Activated T-cell treated with anti-CD3 and anti-CD28 coated beads, Interleukin-2, amount 50 U/mL, for 4 hours (primary cell): Measurements from ENCODE around the gene EBLN2. TPM values are rescaled to one million over a fixed set of nuclear protein-coding genes. Genes with fewer than 3 reads are reported as not detected.
"Not testable (repeated sequence)": the region's sequence is repeated elsewhere in the genome, so short reads cannot be mapped to it uniquely, and the experiment has no call there.

ENCODE experiments used
- ATAC-seq, 2 donors: fragments of 200-7000 bp; cut with Tn5 transposase; one replicate each; pipeline ENCODE4 v1.10.0; 2021
- DNase-seq: peaks from one replicate; pipeline ENCODE4 v3.0.0-alpha.2; 2020
- H3K27me3 Mint-ChIP-seq: one replicate; pipeline ENCODE4 v1.8.0; 2021; ENCODE audit warnings: low read depth, mixed read lengths
- H3K36me3 Mint-ChIP-seq: one replicate; pipeline ENCODE4 v1.8.0; 2022; ENCODE audit warnings: mixed read lengths; ENCODE audit not compliant: insufficient read depth
- H3K4me1 Mint-ChIP-seq: one replicate; pipeline ENCODE4 v1.8.0; 2021; ENCODE audit warnings: low read depth, mixed read lengths
- H3K4me3 Mint-ChIP-seq: one replicate; pipeline ENCODE4 v1.8.0; 2021; ENCODE audit warnings: mild to moderate bottlenecking, moderate library complexity, mixed read lengths
- H3K9me3 Mint-ChIP-seq: one replicate; pipeline ENCODE4 v1.8.0; 2021; ENCODE audit warnings: mixed read lengths
- total RNA-seq, 3 donors: library from RNA; stranded (reverse); gene quantifications; one replicate each; pipeline ENCODE4 v1.2.1, GENCODE V29; 2021

The EBLN2 gene
- total RNA-seq, 3 donors from 2014 or later = 3.2 to 4.7 (median 4.3) TPM

- no peaks in the 10 kb centered on the region for H3K9me3 Mint-ChIP-seq
- H3K27me3 Mint-ChIP-seq = no peaks in the 10 kb centered on the region
- peaks cover 61% of the 10 kb centered on the region for H3K4me1 Mint-ChIP-seq
- H3K4me3 Mint-ChIP-seq = no peak overlapping the region
- H3K36me3 Mint-ChIP-seq = peaks cover 8% of the 10 kb centered on the region
- ATAC-seq (no peak), DNase-seq (no peak)
Measured at GRCh38 chr3:73045391-73045790, 16.1 kb upstream of the EBLN2 start.

- Mint-ChIP-seq H3K9me3 (no peaks in the 10 kb centered on the region), H3K27me3 (no peaks in the 10 kb centered on the region), H3K36me3 (peaks cover 8% of the 10 kb centered on the region), H3K4me1 (peaks cover 54% of the 10 kb centered on the region), H3K4me3 (no peak overlapping the region)
- DNase-seq (no peak), ATAC-seq (no peak)
Measured at GRCh38 chr3:73046195-73046594, 15.3 kb upstream of the EBLN2 start.

GRCh38 chr3:73049319-73049718 is 12.1 kb upstream of the EBLN2 start:
- no peak for ATAC-seq

GRCh38 chr3:73052857-73053256 is 8.6 kb upstream of the EBLN2 start:
- ATAC-seq = no peak
- peaks cover 23% of the 10 kb centered on the region for H3K4me1 Mint-ChIP-seq
- DNase-seq = no peak

More at GRCh38 chr3:73049319-73049718, 12.1 kb upstream of the EBLN2 start:
- Mint-ChIP-seq H3K27me3 (no peaks in the 10 kb centered on the region), H3K9me3 (no peaks in the 10 kb centered on the region), H3K36me3 (peaks cover 3% of the 10 kb centered on the region), H3K4me1 (peaks cover 35% of the 10 kb centered on the region), H3K4me3 (no peak overlapping the region)
- DNase-seq = no peak

GRCh38 chr3:73055583-73055982 is 5.9 kb upstream of the EBLN2 start:
- Mint-ChIP-seq H3K9me3 (no peaks in the 10 kb centered on the region), H3K27me3 (no peaks in the 10 kb centered on the region), H3K4me1 (peaks cover 19% of the 10 kb centered on the region), H3K36me3 (peaks cover 8% of the 10 kb centered on the region), H3K4me3 (no peak overlapping the region)
- ATAC-seq (no peak), DNase-seq (no peak)

More at GRCh38 chr3:73052857-73053256, 8.6 kb upstream of the EBLN2 start:
- no peaks in the 10 kb centered on the region for H3K9me3 Mint-ChIP-seq
- H3K27me3 Mint-ChIP-seq = no peaks in the 10 kb centered on the region
- H3K4me3 Mint-ChIP-seq = no peak overlapping the region
- H3K36me3 Mint-ChIP-seq = peaks cover 3% of the 10 kb centered on the region

GRCh38 chr3:73056014-73056844 is 5.2 kb upstream of the EBLN2 start:
- no peak for ATAC-seq
- Mint-ChIP-seq H3K4me1 (peaks cover 19% of the 10 kb centered on the region), H3K4me3 (no peak overlapping the region), H3K27me3 (no peaks in the 10 kb centered on the region), H3K36me3 (peaks cover 8% of the 10 kb centered on the region), H3K9me3 (no peaks in the 10 kb centered on the region)
- DNase-seq = no peak

GRCh38 chr3:73056845-73057150 is 4.7 kb upstream of the EBLN2 start:
- no peaks in the 10 kb centered on the region for H3K27me3 Mint-ChIP-seq
- H3K36me3 Mint-ChIP-seq = peaks cover 8% of the 10 kb centered on the region
- peaks cover 19% of the 10 kb centered on the region for H3K4me1 Mint-ChIP-seq
- no peak overlapping the region for H3K4me3 Mint-ChIP-seq
- no peaks in the 10 kb centered on the region for H3K9me3 Mint-ChIP-seq
- ATAC-seq (no peak), DNase-seq (no peak)

- DNase-seq (no peak), ATAC-seq (no peak)
- Mint-ChIP-seq H3K4me1 (peaks cover 11% of the 10 kb centered on the region), H3K27me3 (no peaks in the 10 kb centered on the region), H3K36me3 (peaks cover 27% of the 10 kb centered on the region), H3K4me3 (no peak overlapping the region), H3K9me3 (no peaks in the 10 kb centered on the region)
Measured at GRCh38 chr3:73060302-73060723, 1.1 kb upstream of the EBLN2 start.

GRCh38 chr3:73066243-73066642 is 4.8 kb downstream of the EBLN2 start:
- not testable (repeated sequence) for H3K27me3 Mint-ChIP-seq, H3K9me3 Mint-ChIP-seq, H3K4me1 Mint-ChIP-seq, ATAC-seq, DNase-seq, H3K4me3 Mint-ChIP-seq
- H3K36me3 Mint-ChIP-seq = peaks cover 23% of the 10 kb centered on the region

GRCh38 chr3:73068419-73068818 is 7.0 kb downstream of the EBLN2 start:
- ATAC-seq (no peak), DNase-seq (no peak)
- Mint-ChIP-seq H3K36me3 (peaks cover 16% of the 10 kb centered on the region), H3K4me3 (no peak overlapping the region), H3K27me3 (no peaks in the 10 kb centered on the region), H3K9me3 (no peaks in the 10 kb centered on the region), H3K4me1 (peaks cover 24% of the 10 kb centered on the region)

- Mint-ChIP-seq H3K4me3 (no peak overlapping the region), H3K27me3 (no peaks in the 10 kb centered on the region), H3K9me3 (no peaks in the 10 kb centered on the region), H3K4me1 (peaks cover 24% of the 10 kb centered on the region), H3K36me3 (peaks cover 15% of the 10 kb centered on the region)
- DNase-seq = no peak
- no peak for ATAC-seq
Measured at GRCh38 chr3:73069187-73069586, 7.7 kb downstream of the EBLN2 start.

- ATAC-seq (no peak), DNase-seq (no peak)
- Mint-ChIP-seq H3K4me1 (peaks cover 24% of the 10 kb centered on the region), H3K36me3 (peaks cover 8% of the 10 kb centered on the region), H3K27me3 (no peaks in the 10 kb centered on the region), H3K9me3 (no peaks in the 10 kb centered on the region), H3K4me3 (no peak overlapping the region)
Measured at GRCh38 chr3:73069775-73070444, 8.5 kb downstream of the EBLN2 start.

- Mint-ChIP-seq H3K4me1 (peaks cover 24% of the 10 kb centered on the region), H3K9me3 (no peaks in the 10 kb centered on the region), H3K4me3 (no peak overlapping the region), H3K36me3 (peaks cover 4% of the 10 kb centered on the region), H3K27me3 (no peaks in the 10 kb centered on the region)
- DNase-seq (no peak), ATAC-seq (no peak)
Measured at GRCh38 chr3:73070675-73071575, 9.5 kb downstream of the EBLN2 start.

GRCh38 chr3:73071952-73072351 is 10.5 kb downstream of the EBLN2 start:
- H3K27me3 Mint-ChIP-seq = no peaks in the 10 kb centered on the region
- H3K36me3 Mint-ChIP-seq = no peaks in the 10 kb centered on the region
- ATAC-seq (no peak), DNase-seq (no peak)
- no peaks in the 10 kb centered on the region for H3K9me3 Mint-ChIP-seq
- no peak overlapping the region for H3K4me3 Mint-ChIP-seq
- H3K4me1 Mint-ChIP-seq = peaks cover 24% of the 10 kb centered on the region
